GM12874 (cell line): ENCODE data around the gene ARPP21.

ENCODE experiments used
- TF ChIP-seq, protein P1 (sequence below): IDR thresholded peaks from 2 replicates; pipeline ENCODE4 v1.5.1; 2011; ENCODE audit warnings: low read depth, mild to moderate bottlenecking, control low read depth, low read length, moderate library complexity; ENCODE audit not compliant: insufficient read depth

The ARPP21 gene

GRCh38 chr3:35638251-35638979 is 910 bp upstream of the ARPP21 start:
- TF ChIP-seq, protein P1, sequence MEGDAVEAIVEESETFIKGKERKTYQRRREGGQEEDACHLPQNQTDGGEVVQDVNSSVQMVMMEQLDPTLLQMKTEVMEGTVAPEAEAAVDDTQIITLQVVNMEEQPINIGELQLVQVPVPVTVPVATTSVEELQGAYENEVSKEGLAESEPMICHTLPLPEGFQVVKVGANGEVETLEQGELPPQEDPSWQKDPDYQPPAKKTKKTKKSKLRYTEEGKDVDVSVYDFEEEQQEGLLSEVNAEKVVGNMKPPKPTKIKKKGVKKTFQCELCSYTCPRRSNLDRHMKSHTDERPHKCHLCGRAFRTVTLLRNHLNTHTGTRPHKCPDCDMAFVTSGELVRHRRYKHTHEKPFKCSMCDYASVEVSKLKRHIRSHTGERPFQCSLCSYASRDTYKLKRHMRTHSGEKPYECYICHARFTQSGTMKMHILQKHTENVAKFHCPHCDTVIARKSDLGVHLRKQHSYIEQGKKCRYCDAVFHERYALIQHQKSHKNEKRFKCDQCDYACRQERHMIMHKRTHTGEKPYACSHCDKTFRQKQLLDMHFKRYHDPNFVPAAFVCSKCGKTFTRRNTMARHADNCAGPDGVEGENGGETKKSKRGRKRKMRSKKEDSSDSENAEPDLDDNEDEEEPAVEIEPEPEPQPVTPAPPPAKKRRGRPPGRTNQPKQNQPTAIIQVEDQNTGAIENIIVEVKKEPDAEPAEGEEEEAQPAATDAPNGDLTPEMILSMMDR: no peak

GRCh38 chr3:35638980-35639253 is 408 bp upstream of the ARPP21 start:
- TF ChIP-seq, protein P1: no peak

GRCh38 chr3:35640190-35641165 is 1.2 kb downstream of the ARPP21 start:
- TF ChIP-seq, protein P1: no peak

DNA sequence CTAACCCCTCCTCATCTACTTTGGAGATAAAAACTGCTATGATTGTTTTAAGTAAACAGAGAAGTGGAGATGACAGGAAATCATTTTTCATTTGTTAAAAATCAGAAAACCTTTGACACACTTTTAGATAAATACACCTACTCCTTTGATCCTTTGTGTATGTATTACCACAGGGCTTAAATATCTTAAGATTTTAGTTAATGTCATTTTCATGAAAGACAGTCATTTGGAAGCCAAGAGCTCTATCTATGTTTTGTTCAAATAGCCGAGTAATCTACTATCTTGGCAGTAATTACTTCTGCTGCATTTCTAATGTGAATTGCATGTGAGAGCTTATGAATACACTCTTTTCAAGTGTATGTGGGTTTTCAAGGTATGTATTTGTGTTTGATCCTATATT is 2.0 kb downstream of the ARPP21 start:
- TF ChIP-seq, protein P1: no peak

- TF ChIP-seq, protein P1: no peak
Measured at GRCh38 chr3:35641920-35642527, 2.7 kb downstream of the ARPP21 start.

DNA sequence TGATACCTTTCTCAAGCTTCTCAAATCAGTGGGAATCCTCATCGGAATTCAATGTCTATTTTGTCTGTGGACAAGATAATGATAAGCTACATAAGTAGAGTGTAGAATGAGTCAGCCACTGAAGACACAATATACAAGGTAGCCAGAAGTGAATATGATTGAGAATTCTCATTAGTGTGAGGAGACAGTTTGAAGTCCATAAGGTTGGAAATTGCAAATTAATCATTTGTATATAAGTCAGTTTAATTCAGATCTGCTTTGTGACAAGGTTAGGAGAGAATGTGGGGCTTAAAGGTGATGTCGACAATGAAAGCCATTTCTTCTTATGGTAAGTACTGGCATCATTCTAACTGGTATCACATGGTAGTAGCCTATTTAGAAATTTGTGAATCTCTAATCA is 4.2 kb downstream of the ARPP21 start:
- TF ChIP-seq, protein P1: no peak

DNA sequence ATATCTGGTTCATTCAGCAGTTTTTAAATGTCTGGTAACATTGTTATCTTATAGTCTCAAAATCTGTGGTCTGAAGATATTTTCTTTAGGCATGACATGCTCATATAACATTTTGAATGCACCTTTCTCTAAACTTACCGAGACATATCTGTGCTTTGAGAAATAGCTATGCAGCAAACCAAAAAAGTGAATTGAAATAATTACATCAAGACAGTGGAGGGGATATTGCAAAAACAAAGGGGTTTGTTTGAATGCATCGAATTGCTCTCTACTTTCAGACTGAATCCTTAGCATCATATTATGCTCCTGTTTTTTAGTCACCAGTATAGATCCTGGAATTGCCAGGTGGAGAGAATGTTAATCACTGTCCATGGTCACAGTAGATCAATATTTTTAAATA is 5.1 kb downstream of the ARPP21 start:
- TF ChIP-seq, protein P1: no peak
